ENCODE results near the gene CYP4Z1.
"Not testable (repeated sequence)": the region's sequence is repeated elsewhere in the genome, so short reads cannot be mapped to it uniquely, and the experiment has no call there.

GRCh38 chr1:47146495-47146894 lies 79.5 kb downstream of the CYP4Z1 start:
- not testable (repeated sequence) for TF ChIP-seq YY1 (IDR thresholded peaks at IDR 0.05; ENCODE audit: insufficient read depth, insufficient read length); SUZ12 (IDR thresholded peaks at IDR 0.05; ENCODE audit: extremely low read depth, insufficient read depth, insufficient read length)
